Stimulated activated CD4-positive, alpha-beta T cell treated with anti-CD3 and anti-CD28 coated beads, Interleukin-4, amount 100 ng/mL, for 48 hours (primary cell): ENCODE results near the gene SCUBE1.

Experiments used
- DNase-seq, 2 donors: peaks; one replicate each; pipeline ENCODE4 v3.0.0-alpha.2; 2020; ENCODE audit warnings: low read depth in 2 of 2

The SCUBE1 gene

DNA sequence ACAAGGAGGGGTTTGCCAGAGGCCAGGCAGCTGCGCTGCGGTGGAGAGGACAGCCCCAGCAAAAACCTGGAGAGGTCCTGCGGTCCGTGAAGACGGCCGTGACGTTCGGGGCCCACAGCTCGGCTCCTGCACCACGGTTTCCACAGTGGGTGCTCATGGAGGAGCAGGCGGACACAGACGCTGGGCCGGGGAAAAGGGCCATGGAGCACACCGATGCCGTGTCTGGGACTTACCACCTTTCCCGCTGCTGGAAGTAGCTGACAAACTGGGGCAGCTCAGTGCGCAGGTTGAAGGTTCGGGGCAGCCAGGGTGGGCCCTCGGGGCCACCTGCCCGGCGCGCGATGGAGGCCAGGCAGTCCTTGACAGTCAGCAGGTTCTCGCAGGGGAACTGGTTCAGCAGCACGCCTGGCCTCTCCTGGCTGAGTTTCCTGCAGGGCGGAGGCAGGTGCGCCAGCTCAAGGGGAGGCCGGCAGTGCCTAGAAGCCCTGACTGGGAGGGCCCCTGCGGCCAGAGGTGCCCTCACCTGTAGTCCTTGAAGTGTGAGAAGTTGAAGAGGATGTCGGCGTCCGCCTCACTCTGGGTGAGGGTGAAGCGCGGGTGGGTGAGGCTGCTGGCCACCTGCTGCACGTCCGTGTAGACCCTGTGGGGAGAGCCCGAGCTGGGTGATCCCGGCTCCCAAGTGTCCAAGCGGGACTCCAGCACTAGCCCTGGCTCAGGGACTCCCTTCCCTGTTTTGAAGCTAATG is 169.0 kb downstream of the SCUBE1 start:
- no peak for DNase-seq

DNA sequence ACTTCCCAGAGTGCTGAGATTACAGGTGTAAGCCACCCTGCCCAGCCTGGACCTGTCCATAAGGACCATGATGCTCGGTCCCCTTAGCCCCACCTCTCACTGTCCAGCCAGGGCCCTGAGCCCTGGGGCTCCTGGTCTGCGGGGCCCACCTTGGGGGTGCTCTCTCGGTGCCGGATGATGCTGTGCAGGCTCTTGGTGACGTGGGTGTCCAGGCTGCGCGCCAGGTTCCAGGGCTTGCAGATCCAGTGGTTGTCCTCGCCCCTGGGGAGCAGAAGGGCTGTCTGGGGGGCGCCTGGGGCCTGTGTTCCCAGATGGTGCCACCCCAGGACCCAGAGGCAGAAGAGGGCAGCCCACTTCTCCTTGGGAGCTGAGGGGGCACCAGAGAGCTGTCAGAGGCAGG is 169.6 kb downstream of the SCUBE1 start:
- DNase-seq: no peak

DNA sequence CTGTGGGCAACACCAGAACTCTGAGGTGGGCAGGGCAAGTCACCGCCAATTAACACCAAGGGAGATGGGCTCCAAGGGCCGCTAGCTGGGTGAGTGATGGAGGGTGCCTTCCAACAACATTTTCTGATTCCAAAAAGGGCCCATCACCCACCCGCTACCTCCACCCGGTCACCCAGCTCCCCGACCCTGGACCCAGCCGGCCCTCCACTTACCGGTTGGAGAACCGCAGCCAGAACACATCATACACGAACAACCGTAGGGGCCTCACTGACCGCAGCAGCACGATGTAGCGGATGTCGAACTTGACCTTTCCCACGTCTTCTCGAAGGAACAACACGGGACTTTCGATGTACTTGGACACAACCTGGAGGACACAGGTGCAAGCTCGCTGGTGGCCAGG is 171.0 kb downstream of the SCUBE1 start:
- DNase-seq: no peak

DNA sequence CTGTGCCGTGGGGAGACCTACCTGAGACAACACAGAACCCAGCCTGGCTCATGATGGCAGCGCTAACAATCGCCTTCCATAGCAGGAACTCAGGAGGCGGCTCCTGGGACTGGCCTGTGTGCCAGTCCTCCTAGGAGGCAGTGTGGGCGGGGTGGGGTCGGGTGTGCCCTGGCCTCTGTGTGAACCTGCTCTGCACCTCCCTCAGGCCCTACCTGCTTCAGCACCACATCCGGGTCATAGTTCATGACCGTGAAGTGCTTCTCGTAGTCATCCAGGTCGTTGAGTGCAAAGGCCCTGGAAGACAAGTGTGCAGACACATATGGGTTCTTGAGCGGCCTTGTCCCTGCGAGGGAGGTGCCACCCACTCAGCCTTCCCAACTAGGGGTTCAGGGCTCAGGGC is 171.6 kb downstream of the SCUBE1 start:
- DNase-seq: no peak

DNA sequence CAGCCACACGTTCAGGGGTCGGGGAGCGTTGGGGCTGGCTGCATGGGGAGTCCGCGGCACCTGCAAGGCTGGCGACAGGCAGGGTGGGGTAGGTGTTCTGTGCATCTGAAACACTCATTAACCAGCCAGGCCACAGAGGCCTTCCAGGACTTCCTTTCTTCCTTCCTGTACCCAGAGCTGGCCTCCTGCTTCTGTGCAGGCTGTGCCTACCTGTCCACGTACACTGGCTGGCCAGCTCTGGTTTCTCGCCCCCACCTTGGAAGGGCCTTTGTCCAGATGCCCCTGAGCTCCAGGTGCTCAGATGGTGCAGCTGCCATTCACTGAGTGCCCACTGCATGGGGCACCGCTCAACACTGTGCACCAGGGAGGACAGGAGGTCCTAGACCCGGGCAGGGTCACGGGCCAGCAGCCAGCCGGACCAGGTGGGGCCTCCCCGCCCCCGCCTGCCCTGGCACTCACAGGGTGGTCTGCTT is 172.1 kb downstream of the SCUBE1 start:
- no peak for DNase-seq

DNA sequence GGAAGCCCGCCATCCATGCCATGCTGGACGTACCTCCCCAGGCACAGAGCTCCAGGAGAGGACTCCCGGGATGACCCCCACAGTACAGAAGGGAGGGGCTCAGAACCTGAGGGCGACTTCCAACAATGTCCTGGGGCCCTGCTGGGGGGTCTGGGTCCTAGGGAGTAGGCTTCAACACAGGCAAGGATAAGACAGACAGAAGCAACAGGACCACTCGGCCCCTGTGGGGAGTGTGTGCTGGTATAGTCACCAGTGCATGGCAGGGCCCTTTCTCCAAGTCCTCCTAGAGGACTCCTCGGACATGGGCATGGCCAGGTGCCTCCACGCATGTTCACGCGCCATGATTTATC is 173.1 kb downstream of the SCUBE1 start:
- no peak for DNase-seq

DNA sequence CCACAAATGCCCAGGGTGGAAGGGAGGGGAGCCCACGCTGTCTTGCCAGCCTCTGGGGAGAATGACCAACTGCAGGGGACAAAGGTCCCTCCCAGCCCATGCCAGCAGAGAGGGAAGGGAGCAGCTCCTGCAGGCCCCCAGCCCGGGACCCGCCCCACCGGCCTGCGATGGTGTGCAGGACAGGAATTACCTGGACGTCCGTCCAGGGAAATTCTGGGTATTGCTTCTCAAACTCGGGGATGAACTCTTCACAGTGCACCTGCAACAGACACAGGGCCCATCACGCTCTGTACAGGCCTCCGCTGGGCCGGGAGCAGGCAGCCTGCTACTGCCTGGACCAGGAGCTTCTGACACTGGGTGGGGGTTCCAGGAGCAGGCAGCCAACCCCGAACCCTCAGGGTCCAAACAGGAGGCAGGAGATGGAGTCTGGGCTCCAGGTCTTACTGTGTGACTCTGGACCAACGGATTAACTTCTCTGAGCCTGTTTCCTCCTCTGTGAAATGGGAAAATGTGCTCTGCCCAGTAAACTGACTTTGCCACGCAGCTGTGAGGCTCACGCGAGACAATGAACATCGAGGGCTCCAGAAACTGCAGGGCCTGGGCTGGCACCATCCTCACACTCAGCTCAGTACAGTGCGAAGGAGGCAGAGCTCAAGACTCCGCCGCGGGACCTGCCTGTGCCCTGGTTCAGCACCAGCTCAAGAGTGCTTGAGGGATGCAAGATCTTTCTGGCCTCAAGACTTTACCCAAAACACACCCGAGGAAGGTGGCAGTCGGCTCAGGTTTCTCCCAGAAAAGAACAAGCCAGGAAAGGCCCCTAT is 173.7 kb downstream of the SCUBE1 start:
- DNase-seq: no peak

DNA sequence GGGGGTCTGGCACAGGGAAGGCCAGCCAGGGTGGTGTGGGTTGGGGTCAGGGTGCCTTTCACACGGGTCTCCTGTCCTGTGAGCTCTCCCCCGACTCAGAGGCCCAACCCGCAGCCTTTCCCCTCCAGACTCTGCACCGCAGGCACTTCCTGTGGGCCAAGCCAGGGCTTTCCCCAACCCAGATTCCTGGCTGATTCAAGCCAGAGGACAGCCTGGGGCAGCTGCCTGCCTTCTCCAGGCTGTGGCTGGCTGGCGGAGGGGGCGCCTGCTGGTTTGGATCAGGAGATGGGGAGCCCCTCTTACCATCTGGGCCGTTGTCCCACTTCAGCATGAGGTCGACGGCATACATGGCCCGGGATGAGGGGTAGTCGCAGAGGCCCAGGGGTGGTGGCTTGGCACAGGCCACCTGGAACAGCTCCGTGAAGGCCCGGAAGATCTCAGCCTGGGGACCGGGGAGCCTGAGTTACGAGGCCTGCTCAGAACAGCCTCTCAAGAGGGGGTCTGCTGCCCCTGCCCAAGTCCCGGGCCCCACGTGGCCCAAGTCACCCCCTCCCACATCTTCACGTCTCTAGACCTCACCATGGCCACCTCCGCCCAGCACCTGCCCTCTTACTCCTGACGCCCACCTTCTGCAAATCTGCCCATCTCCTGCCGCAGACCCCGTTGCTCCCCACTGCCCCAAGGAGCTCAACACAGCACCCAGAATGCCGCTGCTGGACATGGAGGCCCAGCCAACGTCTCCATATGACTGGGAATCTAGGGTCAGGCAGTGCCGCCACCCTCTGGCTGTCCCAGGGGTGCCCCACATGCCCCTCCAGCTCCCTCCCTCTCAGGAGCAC is 174.5 kb downstream of the SCUBE1 start:
- DNase-seq: no peak

DNA sequence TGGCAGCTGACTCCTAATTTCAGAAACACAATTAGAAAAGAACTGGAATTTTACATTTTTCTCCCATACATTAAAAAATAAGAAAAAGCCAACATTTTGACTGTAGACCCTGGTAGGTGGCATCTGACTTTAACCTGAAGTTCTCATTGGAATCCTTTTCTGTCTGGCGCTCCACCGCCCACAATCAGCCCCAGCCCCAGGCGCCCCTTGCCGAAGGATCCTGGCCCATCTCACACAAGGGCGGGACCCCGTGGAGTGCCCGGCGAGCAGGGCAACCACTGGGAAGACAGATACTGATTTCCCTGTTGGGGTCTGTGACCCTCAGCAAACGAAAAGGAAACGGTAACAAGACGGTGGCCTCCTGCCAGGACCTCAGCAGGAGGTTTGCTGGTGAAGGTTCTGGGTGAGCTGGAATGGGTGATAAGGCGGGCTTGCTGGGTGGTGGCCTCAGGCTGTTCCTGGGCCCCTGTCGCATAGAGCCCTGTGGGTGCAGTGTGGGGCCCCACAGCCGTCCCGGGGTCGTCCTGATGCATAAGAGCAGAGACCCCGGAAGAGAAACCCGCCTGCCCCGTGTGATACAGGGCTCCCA is 176.1 kb downstream of the SCUBE1 start:
- DNase-seq: no peak

DNA sequence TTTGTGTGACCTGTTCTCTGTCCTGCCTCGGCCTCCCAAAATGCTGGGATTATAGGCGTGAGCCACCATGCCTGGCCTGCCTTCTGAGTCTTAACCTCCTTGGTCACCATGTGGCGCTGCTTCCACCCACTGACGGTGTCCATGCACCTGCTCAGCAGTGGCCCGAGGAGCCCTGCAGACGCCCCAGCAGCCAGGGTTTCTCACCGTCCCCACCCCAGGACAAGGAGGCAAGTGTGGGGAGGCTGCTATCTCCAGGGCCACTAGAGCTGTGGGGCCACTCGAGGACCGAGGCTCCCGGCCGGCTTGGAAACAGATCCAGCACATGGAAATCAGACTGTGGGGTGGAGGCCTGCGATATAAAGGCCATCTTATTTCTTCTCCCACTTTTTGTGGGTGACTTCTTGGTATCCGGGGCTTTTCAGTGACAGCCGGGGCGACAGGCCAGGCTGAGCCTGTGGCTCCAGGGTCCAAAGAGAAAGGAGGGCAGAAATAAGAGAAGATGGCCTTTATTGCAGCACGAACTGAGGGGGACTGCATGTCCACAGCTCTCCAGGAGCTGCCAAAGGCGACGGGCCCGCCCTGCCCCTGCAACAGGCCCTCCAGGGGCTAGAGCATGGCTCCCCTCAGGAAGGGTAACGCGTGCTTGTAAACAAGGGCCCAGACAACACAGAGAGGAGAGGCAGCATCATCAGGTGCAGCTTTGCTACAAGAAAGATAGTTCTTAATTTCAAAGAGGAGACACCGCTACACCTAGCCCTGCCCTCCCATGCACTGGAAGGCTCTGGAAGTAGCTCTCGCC is 176.8 kb downstream of the SCUBE1 start:
- DNase-seq: no peak

DNA sequence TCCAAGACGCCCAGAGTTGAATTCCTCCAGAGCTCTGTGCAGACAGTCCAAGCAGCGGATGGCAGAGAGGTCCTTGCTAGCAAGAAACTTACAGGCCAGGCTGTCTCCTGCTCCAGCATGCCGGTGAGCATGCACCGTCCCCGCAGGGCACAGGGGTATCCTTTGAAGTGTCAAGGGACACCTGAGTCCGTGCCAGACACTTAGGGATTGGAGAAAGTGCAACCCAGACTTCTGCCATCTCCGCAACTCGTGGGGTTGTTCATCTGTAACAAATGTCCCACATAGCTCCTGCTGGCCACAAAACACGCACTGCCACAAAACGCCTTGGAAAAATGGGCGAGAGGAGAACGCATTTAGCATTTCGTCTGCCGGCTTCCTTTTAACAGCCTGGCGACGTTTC is 178.5 kb downstream of the SCUBE1 start:
- DNase-seq: no peak

DNA sequence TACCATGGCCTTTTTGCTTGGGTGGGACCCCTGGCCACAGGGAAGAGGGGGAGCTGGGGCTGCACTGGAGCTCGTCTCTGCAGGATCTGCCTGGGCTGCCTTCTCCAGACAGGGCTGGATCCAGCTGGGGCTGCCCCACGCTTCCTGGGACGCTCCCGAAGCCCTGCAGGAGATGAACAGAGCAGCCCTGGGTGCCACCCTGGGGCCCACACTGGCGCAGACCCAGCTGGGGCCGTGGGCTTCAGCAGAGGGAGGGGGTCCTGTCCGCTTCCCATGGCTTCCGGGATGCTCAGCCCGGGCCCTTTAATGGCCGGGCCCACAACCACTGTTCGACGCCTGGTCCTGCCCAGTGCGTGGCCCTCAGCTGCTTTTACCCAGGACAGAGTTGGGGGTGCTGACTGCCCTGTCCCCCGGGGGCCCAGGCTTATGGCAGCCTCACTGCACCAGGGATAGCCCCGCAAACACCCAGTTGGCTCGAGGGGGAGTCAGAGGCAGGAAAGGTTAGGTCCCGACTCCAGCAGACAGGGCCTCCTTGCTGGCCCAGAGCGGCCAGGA is 179.9 kb downstream of the SCUBE1 start:
- no peak for DNase-seq

DNA sequence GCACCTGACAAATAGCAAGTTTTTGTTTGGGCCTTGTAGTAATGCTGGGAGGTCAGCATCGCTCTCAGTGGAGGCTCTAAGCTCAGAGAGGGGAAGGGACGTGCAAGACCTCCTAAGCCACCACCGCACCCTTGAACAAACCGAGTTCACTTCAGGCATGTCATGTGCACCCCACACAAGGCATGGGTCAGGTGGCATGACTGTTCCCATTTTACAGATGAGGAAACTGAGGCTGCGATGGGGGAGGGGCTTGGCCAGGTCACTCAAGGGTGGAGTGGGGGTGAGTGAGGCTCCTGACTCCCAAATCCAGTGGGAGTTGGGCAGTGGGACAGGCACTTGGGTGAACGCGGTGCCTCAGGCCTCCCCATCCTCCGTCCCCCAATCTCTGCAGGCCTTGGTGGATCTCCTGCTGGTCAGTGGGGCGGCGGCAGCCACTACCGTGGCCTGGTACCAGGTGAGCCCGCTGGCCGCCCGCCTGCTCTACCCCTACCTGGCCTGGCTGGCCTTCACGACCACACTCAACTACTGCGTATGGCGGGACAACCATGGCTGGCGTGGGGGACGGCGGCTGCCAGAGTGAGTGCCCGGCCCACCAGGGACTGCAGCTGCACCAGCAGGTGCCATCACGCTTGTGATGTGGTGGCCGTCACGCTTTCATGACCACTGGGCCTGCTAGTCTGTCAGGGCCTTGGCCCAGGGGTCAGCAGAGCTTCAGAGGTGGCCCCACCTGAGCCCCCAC is 180.6 kb downstream of the SCUBE1 start:
- DNase-seq: no peak

DNA sequence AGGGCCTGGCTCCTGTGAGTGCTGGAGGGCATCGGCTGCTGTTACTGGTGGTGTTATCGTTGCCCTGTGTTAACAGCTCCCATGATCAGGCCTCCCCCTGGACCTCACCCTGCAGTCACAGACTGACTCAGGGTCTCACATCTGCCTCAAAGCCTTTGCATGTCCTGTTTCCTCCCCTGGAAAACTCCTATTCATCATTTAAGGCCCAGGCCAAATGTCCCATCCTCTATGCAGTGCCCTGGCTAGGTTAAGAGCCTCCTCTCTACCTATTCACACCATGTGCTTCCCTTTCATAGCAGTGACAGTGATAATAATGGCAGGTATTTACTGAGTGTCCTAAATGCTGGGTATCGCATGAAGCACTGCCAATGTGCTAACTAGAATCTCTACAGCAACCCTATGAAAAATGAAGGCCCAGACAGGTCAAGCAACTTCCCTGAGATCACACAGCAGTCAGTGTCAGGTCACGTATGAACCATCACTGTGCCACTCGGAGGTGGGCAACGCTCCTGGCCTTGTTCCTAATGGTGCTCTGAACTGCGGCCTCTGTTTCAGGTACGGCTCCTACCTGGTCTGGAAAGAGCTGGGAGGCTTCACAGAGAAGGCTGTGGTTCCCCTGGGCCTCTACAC is 182.6 kb downstream of the SCUBE1 start:
- no peak for DNase-seq

DNA sequence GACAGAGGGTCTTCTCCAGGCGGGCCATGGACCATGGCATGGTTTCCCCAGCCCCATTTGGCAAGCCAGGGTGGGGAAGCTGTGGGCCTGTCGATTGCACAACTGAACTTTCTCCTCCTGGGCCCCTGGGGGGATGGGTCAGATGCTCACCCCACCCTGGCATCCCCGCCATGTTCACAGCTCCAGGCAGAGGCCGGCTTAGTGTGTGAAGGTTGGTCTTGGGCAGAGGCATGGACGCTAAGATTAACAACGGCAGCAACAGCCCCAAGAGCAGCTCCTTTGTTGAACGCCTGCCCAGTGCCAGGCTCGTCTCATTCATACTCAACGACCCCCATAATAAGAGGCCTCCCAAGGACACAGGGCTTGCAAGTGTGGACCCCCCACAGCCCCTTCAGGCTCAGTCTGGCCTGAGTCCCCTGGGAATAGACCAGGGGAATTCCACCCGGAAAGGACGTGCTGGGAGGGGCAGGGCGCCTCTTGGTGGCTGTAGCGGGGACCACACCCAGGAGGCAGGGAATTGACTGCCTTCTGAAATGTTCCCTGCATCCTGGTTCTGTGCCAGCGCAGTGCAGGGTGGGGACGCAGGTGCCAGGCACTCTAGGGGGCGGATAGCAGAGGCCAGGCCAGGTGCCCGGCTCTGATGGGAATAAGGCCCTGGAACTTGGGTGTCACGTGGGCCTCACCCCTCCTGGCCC is 183.5 kb downstream of the SCUBE1 start:
- no peak for DNase-seq

DNA sequence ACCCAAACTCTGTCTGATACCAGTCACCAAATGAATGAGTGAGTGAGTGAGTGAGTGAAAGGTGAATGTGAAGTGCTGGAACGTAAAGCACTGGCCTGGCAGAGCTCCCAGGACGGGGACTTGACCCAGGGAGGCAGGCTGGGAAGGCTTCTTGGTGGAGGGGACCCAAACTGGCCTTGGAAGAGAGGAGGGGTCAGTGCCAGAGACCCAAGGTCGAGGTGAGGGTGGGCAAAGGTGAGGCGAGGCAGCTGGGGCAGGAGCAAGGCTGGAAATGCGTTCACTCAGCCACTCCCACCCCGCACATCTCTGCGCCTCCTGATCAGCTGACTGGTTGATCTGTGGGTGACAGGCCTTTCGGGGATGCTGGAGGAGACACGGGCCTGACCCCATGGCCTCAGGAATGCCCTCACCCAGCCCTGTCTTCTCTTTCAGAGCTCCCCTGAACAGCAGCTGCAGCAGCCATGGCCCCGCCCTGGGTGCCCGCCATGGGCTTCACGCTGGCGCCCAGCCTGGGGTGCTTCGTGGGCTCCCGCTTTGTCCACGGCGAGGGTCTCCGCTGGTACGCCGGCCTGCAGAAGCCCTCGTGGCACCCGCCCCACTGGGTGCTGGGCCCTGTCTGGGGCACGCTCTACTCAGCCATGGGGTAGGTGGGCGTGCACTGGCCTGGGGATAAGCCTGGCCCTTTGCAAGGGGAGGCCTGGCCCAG is 184.2 kb downstream of the SCUBE1 start:
- no peak for DNase-seq

DNA sequence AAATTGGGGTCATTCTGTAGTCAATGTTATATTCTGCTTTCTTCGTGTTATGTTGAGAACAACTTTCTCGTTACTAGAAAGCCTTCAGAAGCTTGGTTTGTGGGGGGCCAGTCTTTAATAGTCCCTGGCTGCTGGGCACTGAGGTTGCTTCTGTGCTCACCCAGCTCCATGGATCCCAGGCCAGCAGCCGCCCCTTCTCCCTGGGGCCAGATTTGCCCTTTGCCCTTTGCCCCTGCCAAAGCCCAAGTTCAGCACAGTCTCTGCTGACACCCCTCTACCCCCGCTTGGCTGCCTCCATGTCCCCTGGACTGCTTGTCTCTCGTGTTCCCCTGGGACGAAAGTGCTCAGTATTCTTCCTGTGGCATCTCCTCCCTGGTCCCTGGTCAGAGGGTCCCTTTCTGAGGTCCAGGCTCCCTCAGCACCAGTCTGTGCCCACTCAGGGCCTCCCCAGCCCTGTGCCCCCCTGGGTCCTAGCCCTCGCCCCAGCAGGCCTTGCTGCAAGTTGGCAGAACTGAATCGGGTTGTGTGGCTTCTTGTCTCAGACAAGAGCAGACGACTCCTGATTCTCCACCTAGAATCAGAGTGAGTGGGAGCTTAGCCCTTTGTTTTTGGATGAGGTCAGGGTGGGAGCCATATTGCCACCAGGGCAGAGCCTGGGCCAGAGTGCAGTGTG is 185.2 kb downstream of the SCUBE1 start:
- no peak for DNase-seq

DNA sequence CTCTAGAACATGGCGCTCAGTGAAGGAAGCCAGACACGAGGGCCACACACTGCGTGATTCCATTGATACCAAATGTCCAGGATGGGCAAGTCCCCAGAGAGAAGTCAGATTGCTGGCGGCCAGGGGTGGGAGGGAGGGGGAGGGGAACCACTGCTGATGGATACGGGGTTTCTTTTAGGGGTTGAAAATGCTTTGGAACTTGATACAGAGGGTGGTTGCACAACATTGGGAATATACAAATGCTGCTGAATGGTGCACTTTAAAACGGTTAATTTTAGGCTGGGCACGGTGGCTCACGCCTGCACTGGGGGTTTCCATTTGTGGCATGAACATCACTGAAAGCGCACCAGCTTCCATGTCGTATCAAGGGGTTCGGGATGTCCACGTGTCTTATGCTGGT is 186.8 kb downstream of the SCUBE1 start:
- no peak for DNase-seq
